Measurements from ENCODE around the gene TXK. TPM values are rescaled to one million over a fixed set of nuclear protein-coding genes. Genes with fewer than 3 reads are reported as not detected.

Gene TXK
- total and polyA plus RNA-seq, 2 of the 13 experiments (the other 11 are each of a cell fraction or from before 2014, with no cell fraction given) = not detected

DNA sequence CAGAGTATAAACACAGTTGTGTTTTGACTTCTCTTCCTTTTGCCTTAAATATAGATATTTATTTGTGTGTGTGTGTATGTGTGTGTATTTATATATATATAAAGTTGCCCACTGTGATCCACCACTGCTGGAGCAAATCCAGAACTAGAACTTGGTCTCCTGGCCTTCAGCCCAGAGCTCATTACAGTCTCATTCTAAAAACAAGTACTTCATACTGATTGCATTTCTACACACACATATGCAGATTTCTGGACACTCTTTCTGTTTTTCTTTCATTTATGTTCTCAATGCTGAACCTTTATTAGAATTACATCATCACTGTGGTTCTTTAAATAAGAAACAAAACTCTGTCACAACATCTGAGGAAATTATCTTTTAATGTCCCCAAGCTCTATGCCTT lies 381 bp downstream of the TXK start:
- TF ChIP-seq RCOR2 (CRISPR knock-in tag; IDR thresholded peaks at IDR 0.05) = no peak
- TF ChIP-seq AHR (CRISPR knock-in tag; IDR thresholded peaks at IDR 0.05) = no peak
- TF ChIP-seq ETV5 (CRISPR knock-in tag; IDR thresholded peaks at IDR 0.05; ENCODE audit: borderline replicate concordance) = no peak
- TF ChIP-seq, protein P1, sequence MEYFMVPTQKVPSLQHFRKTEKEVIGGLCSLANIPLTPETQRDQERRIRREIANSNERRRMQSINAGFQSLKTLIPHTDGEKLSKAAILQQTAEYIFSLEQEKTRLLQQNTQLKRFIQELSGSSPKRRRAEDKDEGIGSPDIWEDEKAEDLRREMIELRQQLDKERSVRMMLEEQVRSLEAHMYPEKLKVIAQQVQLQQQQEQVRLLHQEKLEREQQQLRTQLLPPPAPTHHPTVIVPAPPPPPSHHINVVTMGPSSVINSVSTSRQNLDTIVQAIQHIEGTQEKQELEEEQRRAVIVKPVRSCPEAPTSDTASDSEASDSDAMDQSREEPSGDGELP (IDR thresholded peaks at IDR 0.05; ENCODE audit: borderline replicate concordance, low read depth) = no peak
- TF ChIP-seq RARG (CRISPR knock-in tag; IDR thresholded peaks at IDR 0.05; ENCODE audit: low read depth) = no peak
- H3K27ac ChIP-seq (ENCODE audit: extremely low read length, insufficient read depth, low read length) = no peak overlapping the region
- H3K36me3 ChIP-seq (replicated peaks in 1 of 2; ENCODE audit: control insufficient read depth in 1 of 2, insufficient read depth in 2 of 2, low read length in 2 of 2) = no peaks in the 10 kb centered on the region
- H3K79me2 ChIP-seq (ENCODE audit: insufficient read depth, low read length) = no peaks in the 10 kb centered on the region
- H3K9ac ChIP-seq (ENCODE audit: insufficient read depth, low read depth, low read length) = no peak overlapping the region
- intact Hi-C loops (cut with micrococcal nuclease; ENCODE audit: unreplicated experiment) = no loop called here
- BruUV-seq (replicated peaks) = no TSS peak
- no peak overlapping the region for H2AFZ ChIP-seq (ENCODE audit: low read length)
- H4K20me1 ChIP-seq (ENCODE audit: insufficient read depth, low read length) = no peaks in the 10 kb centered on the region
- no peaks in the 10 kb centered on the region for H3K27me3 ChIP-seq (ENCODE audit: control insufficient read depth in 1 of 2, insufficient read depth in 2 of 2, low read length in 2 of 2)
- no peaks in the 10 kb centered on the region for H3K9me3 ChIP-seq (ENCODE audit: low read length)
- DNase-seq (ENCODE audit: low spot score) (no peak), FAIRE-seq (no peak), ATAC-seq (no peak)
- H3K4me1 ChIP-seq (ENCODE audit: insufficient read depth, low read length) = no peaks in the 10 kb centered on the region
- POLR2A ChIA-PET = no interaction called here
- H3K4me3 ChIP-seq (replicated peaks in 1 of 3; ENCODE audit: insufficient read depth in 1 of 3, low read depth in 2 of 3, low read length in 3 of 3) = no peak overlapping the region
- no peak overlapping the region for H3K4me2 ChIP-seq (ENCODE audit: low read depth, low read length)
- in situ Hi-C loops (cut with HindIII; ENCODE audit: extremely low pct_ligation_motif_present, low pct_unique_long_range_greater_than_20kb) = loop anchor here (10.0 kb wide), 1 partner anchor 411 kb away; no protein-coding TSS in a partner anchor
- CTCF ChIA-PET (ENCODE audit: low intra/inter-chr PET ratio, low total read pairs) = no interaction called here

DNA sequence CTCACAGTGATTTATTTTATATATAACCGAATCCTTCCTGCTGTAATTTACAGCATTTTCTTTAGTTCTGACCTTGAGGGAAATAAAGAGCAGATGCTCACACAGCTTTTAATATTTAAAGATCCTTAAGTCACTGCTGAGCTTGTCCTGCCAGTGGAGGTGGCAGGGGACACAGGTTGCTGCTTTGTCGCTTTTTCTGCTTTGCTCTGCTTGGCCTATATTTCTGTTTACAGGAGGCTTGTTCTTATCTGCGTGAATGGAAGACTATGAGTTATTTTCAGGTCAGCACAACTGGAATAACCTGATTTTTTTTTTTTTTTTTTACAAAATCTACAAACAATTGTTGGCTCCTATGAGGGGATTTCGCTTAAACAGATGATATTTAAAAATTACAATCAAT lies 2.3 kb downstream of the TXK start:
- Histone ChIP-seq H3K4me1 (ENCODE audit: insufficient read depth, low read length) (no peaks in the 10 kb centered on the region), H3K36me3 (replicated peaks in 1 of 2; ENCODE audit: control insufficient read depth in 1 of 2, insufficient read depth in 2 of 2, low read length in 2 of 2) (no peaks in the 10 kb centered on the region), H2AFZ (ENCODE audit: low read length) (no peak overlapping the region), H3K79me2 (ENCODE audit: insufficient read depth, low read length) (no peaks in the 10 kb centered on the region), H3K27me3 (ENCODE audit: control insufficient read depth in 1 of 2, insufficient read depth in 2 of 2, low read length in 2 of 2) (no peaks in the 10 kb centered on the region), H3K27ac (ENCODE audit: extremely low read length, insufficient read depth, low read length) (no peak overlapping the region), H3K9ac (ENCODE audit: insufficient read depth, low read depth, low read length) (no peak overlapping the region), H4K20me1 (ENCODE audit: insufficient read depth, low read length) (no peaks in the 10 kb centered on the region), H3K4me3 (replicated peaks in 1 of 3; ENCODE audit: insufficient read depth in 1 of 3, low read depth in 2 of 3, low read length in 3 of 3) (no peak overlapping the region), H3K4me2 (ENCODE audit: low read depth, low read length) (no peak overlapping the region), H3K9me3 (ENCODE audit: low read length) (no peaks in the 10 kb centered on the region)
- ATAC-seq = no peak
- intact Hi-C loops (cut with micrococcal nuclease; ENCODE audit: unreplicated experiment) = no loop called here
- no TSS peak for BruUV-seq (replicated peaks)
- no peak for FAIRE-seq
- WGBS (ENCODE audit: low lambda C conversion rate) = 32% methylated on average over 4 of the region's 4 CpGs
- CTCF ChIA-PET (ENCODE audit: low intra/inter-chr PET ratio, low total read pairs) = no interaction called here
- POLR2A ChIA-PET = no interaction called here
- DNase-seq (ENCODE audit: low spot score) = no peak
- TF ChIP-seq ZNF296 (CRISPR knock-in tag; conservative IDR thresholded peaks at IDR 0.05) (no peak), ZNF20 (CRISPR knock-in tag; IDR thresholded peaks at IDR 0.05) (no peak), ZNF543 (CRISPR knock-in tag; IDR thresholded peaks at IDR 0.05) (no peak), ZNF382 (CRISPR knock-in tag; IDR thresholded peaks at IDR 0.05; ENCODE audit: borderline replicate concordance) (no peak), NFE2L1 (CRISPR knock-in tag; IDR thresholded peaks at IDR 0.05; ENCODE audit: borderline replicate concordance) (no peak), ZNF709 (CRISPR knock-in tag; IDR thresholded peaks at IDR 0.05) (no peak), ZNF44 (CRISPR knock-in tag; IDR thresholded peaks at IDR 0.05) (no peak), TOE1 (CRISPR knock-in tag; IDR thresholded peaks at IDR 0.05) (no peak), FOXP1 (IDR thresholded peaks at IDR 0.05) (no peak), FOXP1 (CRISPR knock-in tag; IDR thresholded peaks at IDR 0.05) (no peak), ZNF776 (CRISPR knock-in tag; IDR thresholded peaks at IDR 0.05) (no peak), TEAD2 (CRISPR knock-in tag; IDR thresholded peaks at IDR 0.05) (no peak), BHLHE40 (IDR thresholded peaks at IDR 0.05; ENCODE audit: low read length) (no peak)
- TF ChIP-seq, protein P2, sequence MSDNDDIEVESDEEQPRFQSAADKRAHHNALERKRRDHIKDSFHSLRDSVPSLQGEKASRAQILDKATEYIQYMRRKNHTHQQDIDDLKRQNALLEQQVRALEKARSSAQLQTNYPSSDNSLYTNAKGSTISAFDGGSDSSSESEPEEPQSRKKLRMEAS (IDR thresholded peaks at IDR 0.05) = no peak
- TF ChIP-seq, protein P3, sequence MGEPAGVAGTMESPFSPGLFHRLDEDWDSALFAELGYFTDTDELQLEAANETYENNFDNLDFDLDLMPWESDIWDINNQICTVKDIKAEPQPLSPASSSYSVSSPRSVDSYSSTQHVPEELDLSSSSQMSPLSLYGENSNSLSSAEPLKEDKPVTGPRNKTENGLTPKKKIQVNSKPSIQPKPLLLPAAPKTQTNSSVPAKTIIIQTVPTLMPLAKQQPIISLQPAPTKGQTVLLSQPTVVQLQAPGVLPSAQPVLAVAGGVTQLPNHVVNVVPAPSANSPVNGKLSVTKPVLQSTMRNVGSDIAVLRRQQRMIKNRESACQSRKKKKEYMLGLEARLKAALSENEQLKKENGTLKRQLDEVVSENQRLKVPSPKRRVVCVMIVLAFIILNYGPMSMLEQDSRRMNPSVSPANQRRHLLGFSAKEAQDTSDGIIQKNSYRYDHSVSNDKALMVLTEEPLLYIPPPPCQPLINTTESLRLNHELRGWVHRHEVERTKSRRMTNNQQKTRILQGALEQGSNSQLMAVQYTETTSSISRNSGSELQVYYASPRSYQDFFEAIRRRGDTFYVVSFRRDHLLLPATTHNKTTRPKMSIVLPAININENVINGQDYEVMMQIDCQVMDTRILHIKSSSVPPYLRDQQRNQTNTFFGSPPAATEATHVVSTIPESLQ (CRISPR knock-in tag; conservative IDR thresholded peaks at IDR 0.05) = no peak
- in situ Hi-C loops (cut with HindIII; ENCODE audit: extremely low pct_ligation_motif_present, low pct_unique_long_range_greater_than_20kb) = loop anchor here (10.0 kb wide), 1 partner anchor 413 kb away; no protein-coding TSS in a partner anchor

All from HepG2 (cell line).